Embryonic facial prominence (tissue), 1 donor: ENCODE data around the gene TSPAN32.
"Not testable (repeated sequence)": the region's sequence is repeated elsewhere in the genome, so short reads cannot be mapped to it uniquely, and the experiment has no call there.

Experiments
- DNase-seq: peaks from one replicate; pipeline ENCODE4 v3.0.0-alpha.2; 2016; ENCODE audit errors: extremely low spot score

TSPAN32 gene

GRCh38 chr11:2333486-2334205, 31.8 kb downstream of the TSPAN32 start:
- not testable (repeated sequence) for DNase-seq

DNA sequence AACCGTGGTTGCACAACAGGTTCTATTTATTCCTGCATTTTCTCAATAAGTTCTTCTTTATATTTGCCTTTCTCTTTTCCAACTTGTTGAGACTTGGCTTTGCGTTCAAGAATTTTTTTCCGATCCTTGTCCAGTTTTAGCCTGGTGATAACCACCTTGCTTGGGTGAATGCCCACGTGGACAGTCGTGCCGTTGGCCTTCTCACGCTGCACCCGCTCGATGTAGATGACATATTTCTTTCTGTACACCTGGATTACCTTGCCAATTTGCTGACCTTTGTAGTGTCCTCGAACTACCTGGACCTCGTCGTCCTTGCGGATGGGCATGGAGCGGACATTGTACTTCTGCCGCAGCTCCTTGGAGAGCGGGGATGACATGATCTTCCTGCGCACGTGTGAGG, 33.5 kb downstream of the TSPAN32 start:
- DNase-seq, result not testable (repeated sequence)

- DNase-seq, result not testable (repeated sequence)
These were observed 36.9 kb downstream of the TSPAN32 start for GRCh38 chr11:2338760-2339159.

- no peak for DNase-seq
These were observed 40.7 kb downstream of the TSPAN32 start for GRCh38 chr11:2342557-2342956.

GRCh38 chr11:2342981-2343380, 41.2 kb downstream of the TSPAN32 start:
- no peak for DNase-seq

DNA sequence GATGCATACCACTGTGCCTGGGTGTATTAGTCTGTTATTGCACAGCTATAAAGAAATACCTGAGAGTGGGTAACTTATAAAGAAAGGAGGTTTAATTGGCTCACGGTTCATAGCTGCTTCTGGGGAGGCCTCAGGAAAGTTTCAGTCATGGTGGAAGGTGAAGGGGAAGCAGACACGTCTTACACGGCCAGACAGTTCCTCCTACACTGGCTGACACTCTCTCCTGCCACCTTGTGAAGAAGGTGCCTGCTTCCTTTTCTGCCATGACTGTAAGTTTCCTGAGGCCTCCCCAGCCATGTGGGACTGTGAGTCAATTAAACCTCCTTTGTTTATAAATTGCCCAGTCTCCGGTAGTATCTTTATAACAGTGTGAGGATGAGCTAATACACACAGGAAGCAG, 41.7 kb downstream of the TSPAN32 start:
- DNase-seq, result no peak

GRCh38 chr11:2345050-2345449, 43.2 kb downstream of the TSPAN32 start:
- no peak for DNase-seq

DNA sequence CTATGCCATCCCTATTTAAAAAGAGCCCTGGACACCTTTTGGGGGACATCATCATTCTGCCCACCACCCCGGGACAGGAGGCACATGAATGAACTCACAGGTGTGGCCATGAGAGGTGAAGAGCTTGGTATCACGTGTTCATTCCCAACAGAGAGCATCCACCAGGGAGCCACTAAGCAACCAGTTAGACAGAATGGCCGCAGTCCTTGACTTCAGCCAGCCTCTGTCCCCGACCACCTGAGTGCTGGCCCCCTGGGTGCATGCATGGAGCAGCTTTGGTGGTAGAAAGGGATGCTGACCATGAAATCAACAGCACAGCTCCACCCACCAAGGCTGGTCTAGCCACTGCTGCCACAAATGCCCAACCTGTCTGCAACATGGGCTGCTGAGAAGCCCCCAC, 44.2 kb downstream of the TSPAN32 start:
- DNase-seq, result no peak

DNA sequence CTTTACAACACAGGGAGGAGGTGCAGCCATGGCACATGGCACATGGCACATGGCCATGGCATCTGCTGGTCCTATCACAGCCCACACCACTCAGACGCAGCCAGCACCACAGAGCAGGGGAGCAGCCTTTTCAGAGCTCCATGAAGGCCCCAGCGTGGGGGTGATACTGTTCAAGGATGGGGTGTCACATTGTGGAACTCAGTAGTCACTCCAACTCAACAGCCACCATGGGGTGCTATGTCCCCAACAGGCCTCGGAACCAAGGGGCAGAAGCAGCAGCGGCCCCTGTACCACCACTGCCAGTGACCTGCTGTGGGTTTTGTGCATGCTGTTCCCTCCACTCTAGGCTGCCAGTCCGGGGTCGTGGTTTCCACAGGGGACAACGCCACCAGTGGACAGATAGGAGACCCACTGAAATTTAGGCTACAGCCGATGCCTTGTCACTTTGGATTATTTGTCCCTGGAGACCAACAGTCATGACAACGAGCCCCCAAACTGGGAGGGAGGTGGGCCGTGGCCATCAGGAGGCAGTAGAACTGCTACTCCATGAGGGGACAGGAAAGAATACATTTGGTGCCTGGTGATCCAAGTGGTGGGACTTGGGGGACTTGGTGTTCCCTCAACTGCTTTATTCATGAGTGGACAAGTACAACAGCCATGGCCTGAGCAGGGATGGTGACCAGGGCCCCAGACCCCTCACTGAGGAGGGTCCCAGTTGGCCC, 44.9 kb downstream of the TSPAN32 start:
- DNase-seq, result no peak

GRCh38 chr11:2347308-2347830, 45.6 kb downstream of the TSPAN32 start:
- DNase-seq, result no peak

DNA sequence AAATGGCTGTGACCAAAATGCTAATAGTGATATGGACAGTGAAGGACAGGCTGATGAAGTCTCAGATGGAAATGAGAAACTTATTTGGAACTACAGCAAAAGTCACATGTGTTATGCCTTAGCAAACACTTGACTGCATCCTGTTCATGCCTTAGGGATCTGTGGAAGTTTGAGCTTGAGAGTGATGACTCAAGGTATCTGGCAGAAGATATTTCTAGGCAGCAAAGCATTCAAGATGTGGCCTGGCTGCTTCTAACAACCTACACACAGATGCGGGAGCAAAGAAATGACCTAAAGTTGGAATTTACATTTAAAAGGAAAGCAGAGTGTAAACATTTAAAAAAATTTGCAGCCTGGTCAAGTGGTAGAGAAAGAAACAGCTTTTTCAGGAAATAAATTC, 47.2 kb downstream of the TSPAN32 start:
- no peak for DNase-seq

- DNase-seq, result no peak
These were observed 49.9 kb downstream of the TSPAN32 start for GRCh38 chr11:2351701-2352100.

DNA sequence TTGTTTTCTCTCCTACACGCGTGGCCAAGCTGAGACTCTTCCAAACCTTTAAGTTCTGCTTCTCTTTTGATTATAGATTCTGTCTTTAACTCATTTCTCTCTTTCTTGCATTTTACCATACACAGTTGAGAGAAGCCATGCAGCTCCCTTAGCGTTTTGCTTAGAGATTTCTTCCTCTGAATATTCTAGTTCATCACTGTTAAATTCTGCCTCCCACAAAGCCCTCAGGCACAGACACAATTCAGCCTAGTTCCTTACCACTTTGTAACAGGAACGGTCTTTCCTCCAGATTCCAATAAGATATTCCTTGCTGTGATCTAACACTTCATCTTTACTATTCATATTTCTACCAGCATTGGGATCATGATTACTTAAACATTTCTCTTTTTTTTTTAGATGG, 50.6 kb downstream of the TSPAN32 start:
- no peak for DNase-seq

DNA sequence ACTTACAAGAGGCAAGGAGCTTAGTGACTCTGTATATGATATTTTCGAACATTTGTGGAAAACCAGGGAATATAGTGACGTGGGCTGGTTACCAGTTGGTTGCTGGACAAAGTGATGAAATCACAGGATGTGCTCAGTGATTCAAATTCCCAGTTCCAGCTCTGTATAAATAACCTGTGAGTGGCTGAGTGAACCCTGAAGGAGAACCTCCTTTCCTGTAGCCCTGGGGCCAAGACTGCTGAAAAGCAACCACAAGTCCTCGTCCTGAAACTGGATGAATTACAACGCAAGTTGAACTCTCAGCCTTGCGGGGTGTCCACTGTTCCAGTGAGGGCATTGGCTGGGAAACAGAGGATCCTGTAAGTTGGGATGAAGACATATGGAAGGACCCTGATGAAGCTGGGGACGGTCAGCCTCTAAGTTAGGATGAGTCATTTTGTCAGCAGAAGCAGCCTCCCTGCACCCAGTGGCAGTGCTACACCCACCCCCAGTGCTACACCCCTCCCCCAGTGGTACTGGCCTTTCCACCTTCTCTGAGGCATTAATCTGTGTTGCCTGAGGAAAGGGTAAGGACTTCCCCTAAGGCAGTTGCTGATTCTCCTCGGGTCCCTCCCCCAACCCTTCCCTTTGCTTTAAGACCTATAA, 53.3 kb downstream of the TSPAN32 start:
- DNase-seq, result no peak

GRCh38 chr11:2357246-2357645, 55.4 kb downstream of the TSPAN32 start:
- no peak for DNase-seq

- not testable (repeated sequence) for DNase-seq
These were observed 55.8 kb downstream of the TSPAN32 start for GRCh38 chr11:2357651-2358050.

- DNase-seq, result no peak
These were observed 57.1 kb downstream of the TSPAN32 start for GRCh38 chr11:2358754-2359442.

GRCh38 chr11:2359557-2359956, 57.7 kb downstream of the TSPAN32 start:
- DNase-seq, result no peak

DNA sequence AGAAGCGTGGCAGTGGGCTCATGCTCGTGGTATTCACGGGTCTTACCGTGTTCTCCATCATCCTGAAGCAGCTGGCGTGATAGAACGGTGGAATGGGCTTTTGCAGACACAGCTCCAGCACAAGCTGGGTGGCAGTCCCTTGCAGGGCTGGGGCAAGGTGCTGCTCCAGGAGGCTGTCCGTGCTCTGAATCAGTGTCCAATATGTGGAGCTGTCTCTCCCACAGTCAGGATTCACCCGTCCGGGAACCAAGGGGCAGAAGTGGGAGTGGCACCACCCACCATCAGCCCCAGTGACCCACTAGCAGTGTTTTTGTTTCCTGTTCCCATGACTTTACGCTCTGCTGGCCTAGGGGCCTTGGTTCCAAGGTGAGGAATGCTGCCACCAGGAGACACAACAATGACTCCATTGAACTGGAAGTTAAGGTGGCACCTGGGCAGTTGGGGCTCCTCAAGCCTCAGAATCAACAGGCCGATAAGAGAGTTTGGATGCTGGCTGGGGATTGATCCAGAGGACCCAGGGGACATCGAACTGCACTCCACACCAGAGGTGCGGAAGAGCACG, 58.3 kb downstream of the TSPAN32 start:
- no peak for DNase-seq

GRCh38 chr11:2361565-2361964, 59.8 kb downstream of the TSPAN32 start:
- DNase-seq, result no peak

DNA sequence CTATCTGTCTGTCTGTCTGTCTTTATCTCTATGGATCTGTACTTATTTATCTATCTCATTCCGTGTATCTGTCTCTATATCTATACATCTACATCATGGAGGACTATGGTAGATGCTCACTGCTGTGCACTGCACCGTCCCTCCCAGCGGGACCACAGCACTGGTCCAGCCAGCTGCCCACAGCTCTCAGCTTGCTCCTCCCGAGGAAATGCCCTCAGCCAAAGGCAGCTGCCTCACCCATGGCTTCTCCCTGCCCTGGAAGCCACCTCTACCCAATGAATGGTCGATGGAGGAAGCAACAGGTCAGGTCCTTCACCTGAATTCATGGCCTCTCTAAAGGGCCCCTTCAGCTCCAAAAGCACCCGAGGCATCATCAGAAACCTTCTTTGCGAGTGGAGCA, 60.6 kb downstream of the TSPAN32 start:
- no peak for DNase-seq

DNA sequence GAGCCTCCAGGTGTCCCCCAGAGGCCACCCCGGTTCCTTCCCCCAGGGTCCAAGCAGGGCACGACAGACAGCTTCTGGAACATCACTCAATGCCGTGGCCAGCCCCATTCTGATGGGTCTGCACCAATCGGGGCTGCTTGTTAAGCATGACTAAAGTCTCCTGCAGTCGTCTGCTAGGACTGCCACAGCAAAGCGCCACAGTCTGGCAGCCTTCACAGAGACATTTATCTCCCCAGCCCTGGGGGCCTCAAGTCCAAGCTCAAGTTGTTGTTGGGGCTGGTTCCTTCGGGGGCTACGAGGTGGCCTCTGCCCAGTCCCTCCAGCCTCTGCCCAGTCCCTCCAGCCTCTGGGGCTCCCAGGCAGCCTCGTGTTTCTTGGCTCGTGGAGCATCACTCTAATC, 61.3 kb downstream of the TSPAN32 start:
- no peak for DNase-seq
